GM21737 (cell line): ENCODE data around the gene SLC25A12.
A peak's percentile ranks its signal among the peaks of the same experiment; 100 is the strongest.
"Not testable (repeated sequence)": the region's sequence is repeated elsewhere in the genome, so short reads cannot be mapped to it uniquely, and the experiment has no call there.

Experiments used
- ATAC-seq: cut with Tn5 transposase; IDR thresholded peaks from one replicate; pipeline ENCODE4 v1.9.1; 2021; ENCODE audit warnings: mild to moderate bottlenecking, moderate library complexity; ENCODE audit not compliant: unreplicated experiment

The SLC25A12 gene

GRCh38 chr2:171893824-171894611 is at the start of gene SLC25A12:
SLC25A12 (minus strand) TSS chr2:171894244; CDS start chr2:171894214, 30 bp downstream.
- peak; percentile 87 for ATAC-seq

- no peak for ATAC-seq
Observed at GRCh38 chr2:171941316-171941699, 47.3 kb upstream of the SLC25A12 start.

GRCh38 chr2:171939743-171940071 is 45.7 kb upstream of the SLC25A12 start:
- no peak for ATAC-seq

GRCh38 chr2:171939058-171939742 is 45.2 kb upstream of the SLC25A12 start:
- no peak for ATAC-seq

- ATAC-seq: no peak
Observed at GRCh38 chr2:171930385-171930784, 36.3 kb upstream of the SLC25A12 start.

- ATAC-seq: no peak
Observed at GRCh38 chr2:171924170-171924942, 30.3 kb upstream of the SLC25A12 start.

GRCh38 chr2:171923206-171923605 is 29.2 kb upstream of the SLC25A12 start:
- ATAC-seq: no peak

- ATAC-seq: peak; percentile 96
Observed at GRCh38 chr2:171922230-171923022, 28.4 kb upstream of the SLC25A12 start, which contains the start of gene HAT1. HAT1 (plus strand) TSS chr2:171922461; CDS start chr2:171922501, 40 bp downstream.

- no peak for ATAC-seq
Observed at GRCh38 chr2:171921970-171922229, 27.9 kb upstream of the SLC25A12 start.

GRCh38 chr2:171919453-171919852 is 25.4 kb upstream of the SLC25A12 start:
- ATAC-seq: no peak

GRCh38 chr2:171913517-171913916 is 19.5 kb upstream of the SLC25A12 start:
- ATAC-seq: no peak

GRCh38 chr2:171910494-171910893 is 16.4 kb upstream of the SLC25A12 start:
- no peak for ATAC-seq

- ATAC-seq: no peak
Observed at GRCh38 chr2:171909266-171909665, 15.2 kb upstream of the SLC25A12 start.

GRCh38 chr2:171908235-171908634 is 14.2 kb upstream of the SLC25A12 start:
- ATAC-seq: no peak

GRCh38 chr2:171902840-171903420 is 8.9 kb upstream of the SLC25A12 start:
- ATAC-seq: no peak

- ATAC-seq: not testable (repeated sequence)
Observed at GRCh38 chr2:171899623-171900282, 5.7 kb upstream of the SLC25A12 start.

- ATAC-seq: no peak
Observed at GRCh38 chr2:171895786-171896185, 1.7 kb upstream of the SLC25A12 start.

GRCh38 chr2:171894612-171894947 is 536 bp upstream of the SLC25A12 start:
- no peak for ATAC-seq

- no peak for ATAC-seq
Observed at GRCh38 chr2:171893196-171893823, 734 bp downstream of the SLC25A12 start.

- ATAC-seq: no peak
Observed at GRCh38 chr2:171889808-171890207, 4.2 kb downstream of the SLC25A12 start.
